AG04449 (cell line): Measurements from ENCODE around the gene PRSS38.
A peak's percentile ranks its signal among the peaks of the same experiment; 100 is the strongest.

Experiments used
- CTCF ChIA-PET: fragments of 350-600 bp; formaldehyde crosslinking; extraction: SDS; loops from one replicate; lab custom pipeline; 2021; ENCODE audit warnings: antibody characterized with exemption; lab: Yijun Ruan, JAX
- POLR2A ChIA-PET: fragments of 400-600, 350-600 bp; formaldehyde crosslinking; extraction: SDS; loops from one replicate; lab custom pipeline; 2020; ENCODE audit warnings: antibody characterized with exemption, inconsistent platforms; lab: Yijun Ruan, JAX
- DNase-seq: peaks from one replicate; pipeline ENCODE4 v3.0.0-alpha.2; 2010; ENCODE audit warnings: low read depth, low spot score
- H3K4me3 ChIP-seq: 2 replicates; pipeline ENCODE4 v1.5.1; 2011; ENCODE audit warnings: low read depth, mild to moderate bottlenecking, control low read depth, low read length
- CTCF ChIP-seq: IDR thresholded peaks from one replicate; pipeline ENCODE4 v1.5.1; 2011; ENCODE audit warnings: mild to moderate bottlenecking, moderate library complexity, low read length, control low read depth, inconsistent platforms; ENCODE audit not compliant: insufficient read depth; ENCODE audit errors: missing control alignments

PRSS38 gene

GRCh38 chr1:227786673-227787512 is 28.6 kb upstream of the PRSS38 start:
- CTCF ChIA-PET: interaction anchor here (1.1 to 2.4 kb wide), 2 partner anchors 13 to 23 kb away, joined by 3 to 15 read pairs; no protein-coding TSS in a partner anchor

GRCh38 chr1:227787513-227788270 is 27.8 kb upstream of the PRSS38 start:
- no peak for DNase-seq
- CTCF ChIA-PET: interaction anchor here (0.9 to 2.4 kb wide), 4 partner anchors 9 to 24 kb away, joined by 3 to 15 read pairs (median 3); no protein-coding TSS in a partner anchor
- POLR2A ChIA-PET: interaction anchor here (0.8 to 1.8 kb wide), 3 partner anchors 11 to 28 kb away, joined by 3 to 9 read pairs (median 6); no protein-coding TSS in a partner anchor
- no peak for TF ChIP-seq CTCF
- H3K4me3 ChIP-seq: peak overlapping the region; percentile 80

More at GRCh38 chr1:227786673-227787512, 28.6 kb upstream of the PRSS38 start:
- TF ChIP-seq CTCF: no peak
- no peak for DNase-seq
- H3K4me3 ChIP-seq: peak overlapping the region; percentile 80
- POLR2A ChIA-PET: interaction anchor here (1.2 kb wide), 1 partner anchor 12 kb away, joined by 6 read pairs; no protein-coding TSS in a partner anchor

- ChIA-PET POLR2A (interaction anchor here (0.8 to 1.8 kb wide), 4 partner anchors 12 to 29 kb away, joined by 3 to 9 read pairs (median 6); no protein-coding TSS in a partner anchor), CTCF (interaction anchor here (0.9 to 2.6 kb wide), 7 partner anchors 9 to 296 kb away, joined by 3 to 15 read pairs (median 3); no protein-coding TSS in a partner anchor)
- TF ChIP-seq CTCF: no peak
- peak overlapping the region; percentile 80 for H3K4me3 ChIP-seq
- DNase-seq: no peak
Observed at GRCh38 chr1:227788271-227789083, 27.0 kb upstream of the PRSS38 start.

- TF ChIP-seq CTCF: peak; percentile 42
- peak overlapping the region; percentile 80 for H3K4me3 ChIP-seq
- POLR2A ChIA-PET: interaction anchor here (0.6 to 1.8 kb wide), 3 partner anchors 14 to 30 kb away, joined by 3 to 9 read pairs (median 6); no protein-coding TSS in a partner anchor
- CTCF ChIA-PET: interaction anchor here (0.9 to 2.6 kb wide), 6 partner anchors 11 to 296 kb away, joined by 3 to 11 read pairs (median 4); no protein-coding TSS in a partner anchor
- DNase-seq: no peak
Observed at GRCh38 chr1:227789084-227790033, 26.1 kb upstream of the PRSS38 start.

- CTCF ChIA-PET: interaction anchor here (1.0 to 2.6 kb wide), 5 partner anchors 11 to 164 kb away, joined by 3 to 11 read pairs (median 4); no protein-coding TSS in a partner anchor
Observed at GRCh38 chr1:227790034-227790400, 25.5 kb upstream of the PRSS38 start.

More at GRCh38 chr1:227790034-227790400, 25.5 kb upstream of the PRSS38 start:
- TF ChIP-seq CTCF: no peak
- H3K4me3 ChIP-seq: no peak overlapping the region; the same call in 1 of the 2 replicates
- no peak for DNase-seq
- POLR2A ChIA-PET: interaction anchor here (1.8 kb wide), 1 partner anchor 15 kb away, joined by 6 read pairs; no protein-coding TSS in a partner anchor
